Measurements from ENCODE around the gene DZIP3.
A peak's percentile ranks its signal among the peaks of the same experiment; 100 is the strongest.

Gene DZIP3, protein sequence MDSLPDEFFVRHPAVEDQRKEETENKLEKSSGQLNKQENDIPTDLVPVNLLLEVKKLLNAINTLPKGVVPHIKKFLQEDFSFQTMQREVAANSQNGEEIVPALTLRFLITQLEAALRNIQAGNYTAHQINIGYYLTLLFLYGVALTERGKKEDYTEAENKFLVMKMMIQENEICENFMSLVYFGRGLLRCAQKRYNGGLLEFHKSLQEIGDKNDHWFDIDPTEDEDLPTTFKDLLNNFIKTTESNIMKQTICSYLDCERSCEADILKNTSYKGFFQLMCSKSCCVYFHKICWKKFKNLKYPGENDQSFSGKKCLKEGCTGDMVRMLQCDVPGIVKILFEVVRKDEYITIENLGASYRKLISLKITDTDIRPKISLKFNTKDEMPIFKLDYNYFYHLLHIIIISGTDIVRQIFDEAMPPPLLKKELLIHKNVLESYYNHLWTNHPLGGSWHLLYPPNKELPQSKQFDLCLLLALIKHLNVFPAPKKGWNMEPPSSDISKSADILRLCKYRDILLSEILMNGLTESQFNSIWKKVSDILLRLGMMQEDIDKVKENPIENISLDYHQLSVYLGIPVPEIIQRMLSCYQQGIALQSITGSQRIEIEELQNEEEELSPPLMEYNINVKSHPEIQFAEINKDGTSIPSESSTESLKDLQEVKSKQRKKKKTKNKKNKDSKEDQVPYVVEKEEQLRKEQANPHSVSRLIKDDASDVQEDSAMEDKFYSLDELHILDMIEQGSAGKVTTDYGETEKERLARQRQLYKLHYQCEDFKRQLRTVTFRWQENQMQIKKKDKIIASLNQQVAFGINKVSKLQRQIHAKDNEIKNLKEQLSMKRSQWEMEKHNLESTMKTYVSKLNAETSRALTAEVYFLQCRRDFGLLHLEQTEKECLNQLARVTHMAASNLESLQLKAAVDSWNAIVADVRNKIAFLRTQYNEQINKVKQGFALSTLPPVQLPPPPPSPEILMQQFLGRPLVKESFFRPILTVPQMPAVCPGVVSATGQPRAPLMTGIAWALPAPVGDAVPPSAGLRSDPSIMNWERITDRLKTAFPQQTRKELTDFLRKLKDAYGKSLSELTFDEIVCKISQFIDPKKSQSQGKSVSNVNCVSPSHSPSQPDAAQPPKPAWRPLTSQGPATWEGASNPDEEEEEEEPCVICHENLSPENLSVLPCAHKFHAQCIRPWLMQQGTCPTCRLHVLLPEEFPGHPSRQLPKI

DNA sequence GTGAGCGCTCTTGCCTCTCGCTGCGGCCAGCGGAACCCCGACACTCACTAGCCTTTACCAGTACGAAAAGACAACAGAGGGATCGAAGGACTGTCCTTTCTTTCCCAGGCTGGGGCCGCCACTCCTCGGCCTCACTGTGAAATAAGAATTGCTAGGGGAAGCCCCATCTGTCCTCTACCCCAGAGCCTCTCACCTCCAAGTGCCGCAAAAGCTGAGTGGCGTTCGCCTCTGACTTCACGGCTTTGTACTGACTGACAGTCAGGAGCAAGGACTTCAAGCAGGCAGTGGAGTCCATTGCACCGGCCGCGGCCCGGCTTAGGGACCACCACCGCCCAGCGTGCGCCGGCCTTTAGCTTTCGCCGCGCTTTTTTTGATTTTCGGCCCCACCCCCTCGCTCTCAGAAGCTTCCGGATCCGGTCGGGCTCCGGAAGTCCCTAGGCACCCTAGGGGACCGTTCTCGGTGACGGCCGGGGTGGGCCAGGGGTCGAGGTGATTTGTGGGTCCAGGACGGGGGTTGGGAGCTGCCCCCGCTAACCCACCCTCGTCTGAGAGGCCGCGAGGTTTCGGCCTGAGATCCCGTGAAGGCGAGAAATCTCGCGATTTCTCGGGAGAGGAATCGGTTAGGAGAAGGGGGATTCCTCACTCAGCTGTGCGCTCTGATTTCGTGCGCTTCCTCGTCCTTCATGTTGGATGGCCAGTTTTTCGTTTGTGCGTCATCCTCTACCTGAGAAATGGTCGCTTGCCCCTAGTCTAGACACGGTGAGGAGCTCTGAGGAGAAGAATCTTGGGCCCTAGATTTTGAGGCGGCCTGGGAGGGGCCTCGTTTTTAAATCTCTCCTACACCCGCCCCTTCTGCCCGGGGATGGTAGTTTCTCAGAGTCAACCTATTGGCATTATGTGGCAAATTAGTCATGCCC lies at the start of gene DZIP3, which contains the start of gene CIP2A:
TSS of gene DZIP3 (plus strand) at position 642 of the 917 bp plus-strand sequence. CDS start 15,685 bp downstream, outside the sequence.
TSS of gene CIP2A (minus strand) at position 358 of the 917 bp plus-strand sequence. CDS start at position 295, 63 bp downstream.
- peak; percentile 98 for DNase-seq

DNA sequence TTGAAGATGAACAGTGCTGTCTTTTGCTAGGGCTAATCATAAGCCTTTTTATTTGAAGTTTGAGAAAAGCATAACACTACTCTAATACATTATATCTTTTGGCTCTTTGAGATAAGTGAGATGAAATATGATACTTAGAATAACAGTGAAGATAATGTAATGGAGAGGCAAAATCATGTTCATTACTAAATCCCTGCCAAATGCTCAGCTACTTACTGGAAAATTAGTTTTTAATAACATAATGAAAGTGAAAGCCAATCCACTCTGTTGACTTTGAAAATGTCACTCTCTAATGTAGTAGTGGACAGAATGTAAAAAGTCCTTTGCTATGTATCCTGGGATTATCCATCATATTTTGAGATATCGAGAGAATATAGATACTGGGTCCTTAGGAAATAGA lies 43.3 kb upstream of the DZIP3 start:
- DNase-seq = no peak

DNA sequence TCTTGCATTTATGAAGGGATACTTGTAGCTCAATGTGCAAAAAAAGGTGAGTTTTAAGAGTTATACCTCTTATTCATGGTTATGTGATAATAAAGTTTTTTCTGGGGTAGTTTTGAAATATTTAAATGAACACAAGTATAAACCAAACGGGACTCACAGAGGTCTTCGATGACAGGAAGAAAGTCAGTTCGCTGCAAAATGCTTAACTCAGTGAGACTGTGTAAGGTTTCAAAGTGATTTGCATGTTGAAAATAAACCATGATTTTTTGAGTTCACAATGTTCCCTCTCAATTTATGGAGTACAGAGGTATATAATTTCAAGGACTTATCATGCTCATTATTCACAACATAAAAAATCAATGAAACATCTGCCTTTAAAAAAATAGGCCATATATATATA lies 42.8 kb upstream of the DZIP3 start:
- no peak for DNase-seq

DNA sequence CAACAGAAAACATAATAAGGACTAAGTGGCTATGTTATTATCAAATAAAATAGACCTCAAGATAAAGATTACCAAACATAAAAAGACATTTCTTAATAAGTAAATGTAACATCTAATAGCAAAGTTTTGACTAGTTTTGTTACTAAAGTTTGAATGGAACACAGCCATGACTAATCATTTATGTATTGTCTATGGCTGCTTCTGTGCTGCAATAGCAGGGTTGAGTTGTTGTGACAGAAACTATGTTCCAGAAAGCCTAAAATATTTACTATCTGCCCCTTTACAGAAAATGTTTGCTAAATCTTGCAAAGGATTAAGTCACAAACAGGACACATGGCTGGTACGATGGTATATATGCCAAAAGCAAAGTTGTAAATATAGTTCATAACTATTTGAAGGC lies 41.2 kb upstream of the DZIP3 start:
- no peak for DNase-seq

DNA sequence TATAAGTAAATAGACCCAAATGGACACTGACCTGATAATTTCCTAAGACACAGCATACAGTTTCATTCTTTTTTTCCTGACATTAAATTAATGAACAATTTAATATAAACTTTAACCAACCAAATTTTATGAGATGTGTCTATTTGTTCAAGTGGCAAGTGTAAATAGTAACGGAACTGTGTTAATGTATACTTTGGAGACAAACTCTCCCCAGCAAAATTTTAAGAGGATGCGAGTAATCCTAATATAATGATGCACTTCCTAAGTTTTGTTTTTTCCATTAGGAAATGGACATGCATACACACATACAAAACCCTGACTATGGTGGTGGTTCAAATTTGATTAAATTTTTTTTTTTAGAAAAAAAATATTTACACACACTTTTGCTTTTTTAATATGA lies 40.6 kb upstream of the DZIP3 start:
- DNase-seq = no peak

DNA sequence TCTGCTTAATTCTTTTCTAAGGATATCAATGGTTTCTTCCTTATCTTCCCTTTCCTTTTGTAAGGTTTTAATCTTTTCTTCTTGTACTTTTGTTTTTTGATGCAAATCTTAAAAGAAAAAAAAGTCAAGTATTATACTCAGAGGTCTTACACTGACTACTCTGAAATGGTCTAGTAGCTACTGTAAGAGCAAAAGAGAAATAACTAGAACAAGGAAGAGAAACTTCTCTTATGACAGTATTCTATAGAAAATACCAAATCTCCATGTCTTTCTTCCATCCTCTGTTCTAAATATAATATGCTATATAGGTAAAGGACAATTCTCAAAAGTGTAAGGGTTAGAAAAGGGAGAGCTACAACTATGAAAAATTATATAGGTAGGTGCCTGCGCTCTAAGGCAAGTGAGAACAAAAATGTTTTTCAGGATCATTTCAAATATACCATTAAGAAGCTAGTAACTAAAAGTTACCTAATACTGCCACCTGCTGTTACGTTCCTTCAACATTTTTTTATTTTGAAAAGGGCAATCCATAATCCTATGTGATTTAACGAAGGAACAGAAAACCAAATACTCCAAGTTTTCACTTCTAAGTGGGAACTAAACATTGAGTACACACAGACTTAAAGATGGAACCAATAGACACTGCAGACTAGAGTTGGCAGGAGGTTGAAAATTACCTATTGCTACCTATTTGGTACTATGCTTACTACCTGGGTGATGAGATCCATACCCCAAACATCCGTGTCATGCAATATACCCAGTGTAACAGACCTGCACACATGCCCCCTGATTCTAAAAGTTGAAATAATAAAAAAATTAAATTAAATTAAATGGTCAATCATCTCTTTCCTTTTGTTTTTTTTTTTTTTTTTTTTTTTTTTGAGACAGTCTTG lies 37.0 kb upstream of the DZIP3 start:
- peak; percentile 85 for DNase-seq

DNA sequence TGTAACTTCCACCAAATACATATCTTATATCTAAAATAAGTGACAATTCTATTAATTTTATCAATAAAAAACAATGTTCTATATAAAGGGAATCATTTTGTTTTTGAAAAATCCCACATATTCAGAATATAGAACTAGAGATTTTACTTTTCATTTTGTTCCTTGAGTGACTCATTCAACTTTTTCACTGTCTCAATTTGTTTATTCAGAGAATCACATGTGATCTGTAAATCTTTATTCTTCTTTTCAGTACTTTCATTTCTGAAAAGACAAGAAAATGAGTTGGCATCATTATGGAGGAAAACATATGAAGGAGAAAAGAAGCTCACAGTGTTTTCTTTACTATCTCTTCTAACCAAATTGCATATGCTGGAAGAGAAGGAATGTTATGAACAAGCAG lies 35.3 kb upstream of the DZIP3 start:
- DNase-seq = no peak

DNA sequence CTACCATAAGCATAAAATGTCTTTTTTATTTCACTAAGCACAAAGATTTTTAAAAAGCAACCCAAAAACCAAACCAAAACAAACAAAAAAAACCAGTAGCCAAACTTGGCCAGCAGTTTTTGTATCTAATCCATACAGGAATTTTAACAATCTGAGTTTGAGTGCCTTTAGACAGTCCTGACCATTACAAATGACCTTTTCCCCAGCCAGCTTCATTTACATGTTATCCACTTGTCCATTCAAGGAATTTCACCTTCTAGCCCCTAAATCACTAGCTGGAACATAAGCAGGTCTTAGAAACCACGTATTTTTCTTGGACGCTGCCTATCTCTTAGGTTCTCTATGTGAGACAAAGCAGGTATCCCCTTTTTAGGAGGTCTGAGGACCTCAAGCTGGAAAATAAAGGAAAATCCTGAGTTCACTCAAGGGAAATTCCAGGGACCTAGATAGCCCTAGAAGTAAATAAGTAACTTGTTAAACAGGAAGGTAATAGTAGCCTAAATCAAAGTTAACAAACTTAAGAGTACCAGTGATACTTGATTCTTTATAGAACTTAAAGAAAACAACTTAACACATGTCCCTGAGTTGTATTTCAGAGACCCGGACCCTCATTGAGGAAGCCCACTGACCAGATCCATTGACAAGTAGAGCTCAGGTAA lies 34.5 kb upstream of the DZIP3 start:
- DNase-seq = no peak

DNA sequence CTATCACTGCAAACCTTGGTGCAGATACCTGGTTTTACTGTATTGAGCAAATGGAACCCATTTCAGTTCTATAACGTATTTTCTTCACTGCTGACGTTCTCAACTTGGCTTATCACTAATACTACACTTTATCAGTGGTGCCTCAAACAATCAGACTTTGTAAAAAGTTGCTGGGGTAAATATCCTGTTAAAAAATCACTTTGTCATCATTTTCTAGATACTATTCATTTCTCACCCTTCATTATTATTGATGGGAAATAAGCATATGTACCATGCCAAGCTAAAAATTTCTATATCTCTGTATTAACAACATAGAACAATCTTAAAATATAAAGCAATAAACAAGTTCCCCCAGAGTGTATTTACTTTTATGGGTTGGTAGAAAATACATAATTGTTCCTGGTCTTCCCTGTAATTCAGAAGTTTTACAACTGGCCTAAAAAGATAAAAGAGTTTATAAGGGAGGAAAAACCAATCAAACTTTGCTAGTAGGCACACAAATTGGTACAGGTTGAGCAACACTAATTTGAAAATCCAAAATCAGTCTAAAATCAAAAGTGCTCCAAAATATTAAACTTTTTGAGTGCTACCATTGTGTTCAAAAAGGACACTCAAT lies 33.4 kb upstream of the DZIP3 start:
- no peak for DNase-seq

DNA sequence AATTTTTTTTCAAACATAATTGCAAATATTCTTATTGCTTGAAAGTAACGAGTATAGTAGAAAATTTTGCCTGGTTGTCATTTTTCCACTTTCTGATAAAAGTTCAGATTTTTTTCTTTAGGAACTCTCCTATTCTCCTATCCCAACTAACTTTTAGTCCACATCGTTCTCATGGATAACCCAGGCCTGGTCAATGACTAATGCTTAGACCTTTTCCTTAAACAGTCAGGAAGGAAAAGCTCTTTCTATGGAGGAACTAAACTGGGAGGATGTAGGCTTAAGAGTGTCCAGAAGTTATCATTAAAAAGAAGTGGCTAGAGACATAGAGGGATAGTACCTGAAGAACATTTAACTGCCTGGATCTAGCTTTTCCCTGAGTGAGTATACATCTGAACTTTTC lies 27.0 kb upstream of the DZIP3 start:
- no peak for DNase-seq

DNA sequence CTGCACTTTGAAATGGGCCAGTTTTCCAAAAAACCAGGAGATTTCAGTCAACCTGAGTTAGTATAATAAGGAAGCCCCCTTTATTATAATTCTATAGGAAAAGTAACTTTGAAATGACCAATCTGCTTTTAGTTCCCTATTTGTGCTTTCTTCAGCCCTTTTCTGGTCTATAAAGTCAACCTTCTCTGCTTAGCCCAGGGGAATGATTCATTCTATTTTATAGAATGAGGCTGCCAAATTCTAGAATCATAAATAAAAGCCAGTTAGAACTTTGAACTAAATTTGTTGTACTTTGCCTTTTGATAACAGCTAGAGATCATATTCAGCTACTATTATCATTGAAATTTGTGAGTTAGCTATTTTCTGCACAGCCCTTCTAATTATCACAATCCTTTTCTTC lies 25.0 kb upstream of the DZIP3 start:
- DNase-seq = no peak

DNA sequence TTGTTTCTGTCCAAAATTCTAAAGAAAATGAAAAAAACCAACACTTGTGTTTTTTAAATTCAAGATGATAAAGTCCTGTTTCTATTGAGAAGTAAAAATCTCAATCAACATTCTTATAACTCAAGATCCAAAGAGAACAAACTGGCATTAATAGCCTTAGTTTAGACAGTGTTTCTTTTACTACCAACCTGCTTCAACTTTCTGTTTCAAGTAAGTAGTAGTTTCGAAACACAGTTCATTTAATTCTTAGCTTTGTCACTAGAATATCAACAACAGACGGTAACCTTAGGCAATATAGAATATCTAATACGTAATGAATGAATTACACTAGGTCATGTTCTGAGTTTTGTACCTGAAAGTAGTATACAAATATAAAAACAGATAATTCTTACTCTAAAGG lies 24.0 kb upstream of the DZIP3 start:
- no peak for DNase-seq

DNA sequence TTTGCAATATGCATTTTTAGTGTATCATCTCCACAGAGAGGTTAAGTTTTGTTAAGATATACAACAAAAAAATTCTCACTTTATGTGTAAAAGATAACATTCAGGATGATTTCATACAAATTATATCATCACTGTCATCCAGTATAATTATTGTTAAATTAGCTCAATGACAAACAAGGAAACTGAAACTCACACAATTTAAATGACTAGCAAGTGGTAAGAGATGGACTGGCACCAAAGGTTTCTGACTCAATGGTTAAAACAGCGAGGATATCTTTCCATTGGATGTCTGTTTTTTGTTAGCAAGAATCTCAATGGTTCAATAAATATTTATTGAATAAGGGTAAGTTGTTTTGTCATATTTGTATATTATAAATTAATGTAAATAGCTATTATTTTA lies 22.9 kb upstream of the DZIP3 start:
- DNase-seq = no peak

DNA sequence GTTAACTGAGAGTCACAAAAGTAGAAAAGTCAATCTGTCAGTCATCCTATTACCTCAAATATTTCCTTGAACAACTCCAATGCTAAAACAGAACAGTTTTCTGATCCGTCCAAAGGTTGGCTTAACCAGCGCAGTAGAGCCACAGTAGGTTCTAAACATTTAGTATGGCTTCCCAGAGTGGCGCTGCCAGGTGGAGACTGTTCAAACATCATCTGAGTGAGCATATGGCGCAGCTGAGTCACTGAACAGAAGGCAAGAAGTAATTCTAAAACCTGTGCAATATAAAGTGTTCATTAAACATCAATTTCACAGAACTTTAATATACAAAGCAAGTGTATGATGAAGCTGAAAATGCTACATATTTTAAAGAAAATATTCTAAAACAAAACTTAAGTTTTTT lies 20.2 kb upstream of the DZIP3 start:
- no peak for DNase-seq

DNA sequence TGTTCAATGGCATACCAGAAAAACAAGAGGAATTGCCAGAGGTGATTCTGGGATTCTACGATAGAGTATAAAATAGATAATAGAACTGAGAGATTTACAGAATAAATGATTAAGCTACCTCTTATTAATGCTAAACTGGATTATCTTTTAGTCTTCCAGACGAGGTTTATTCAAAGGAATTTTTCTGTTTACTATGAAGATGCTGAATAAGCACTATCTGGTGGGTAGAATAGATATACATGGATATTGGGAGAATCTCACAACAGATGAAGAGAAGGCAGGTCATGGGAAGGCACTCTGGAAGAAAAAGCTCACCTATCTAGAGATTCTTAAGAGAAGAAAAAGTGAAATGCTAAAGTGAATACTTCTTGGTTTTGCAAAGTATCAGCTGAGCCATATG lies 11.5 kb upstream of the DZIP3 start:
- no peak for DNase-seq

DNA sequence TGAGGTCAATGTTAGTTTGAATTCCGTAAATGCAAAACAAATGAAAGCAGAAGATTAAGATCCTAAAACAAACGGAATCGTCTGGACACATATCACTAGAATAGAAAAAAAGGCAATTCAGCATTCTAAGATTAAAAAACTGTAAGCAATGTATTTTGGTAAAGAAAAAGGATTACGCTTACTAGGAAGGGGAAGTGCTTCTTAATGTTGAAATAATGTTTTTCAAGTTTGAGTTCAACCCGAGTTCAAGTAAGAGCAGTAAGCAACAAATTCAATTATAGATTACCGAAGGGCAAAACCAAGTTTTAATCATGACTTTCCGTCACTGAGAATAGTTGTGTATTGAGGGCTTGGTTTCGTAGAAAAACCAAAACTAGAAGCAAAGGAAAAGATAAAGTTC lies 921 bp upstream of the DZIP3 start:
- DNase-seq = no peak

DNA sequence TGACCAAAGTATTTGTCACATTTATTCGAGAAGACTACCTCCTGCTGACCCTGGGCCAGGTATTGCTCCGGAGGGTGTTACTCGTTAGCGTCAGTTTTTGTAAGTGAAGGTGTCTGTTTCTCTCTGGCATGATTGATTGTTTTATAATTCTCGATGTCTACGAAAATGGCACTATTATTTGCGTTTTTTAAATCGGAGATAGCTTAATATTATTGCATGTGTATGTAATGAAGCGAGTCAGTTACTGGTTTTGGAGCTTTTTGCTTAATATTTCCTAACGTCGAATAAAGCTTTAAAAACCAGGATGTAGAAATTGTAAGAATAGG lies 439 bp downstream of the DZIP3 start:
- no peak for DNase-seq

DNA sequence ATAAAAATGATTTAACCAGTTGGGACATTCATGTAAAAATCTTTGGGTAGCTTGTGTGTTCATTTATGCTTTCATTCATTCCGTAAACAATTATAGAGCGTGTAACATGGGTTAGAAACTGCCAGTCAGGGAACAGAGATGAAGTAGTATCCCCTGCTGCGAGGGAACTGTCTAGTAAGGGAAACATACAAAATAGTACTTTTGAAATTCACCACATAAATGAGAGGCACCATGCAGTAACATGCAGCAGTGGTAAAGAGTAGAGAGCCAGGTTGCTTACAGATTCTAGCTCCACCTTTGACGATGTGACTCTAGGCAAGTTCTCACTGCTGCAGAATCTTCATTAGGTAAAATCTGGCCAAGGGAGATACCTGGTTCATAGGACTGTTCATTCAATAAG lies 938 bp downstream of the DZIP3 start:
- peak; percentile 33 for DNase-seq

DNA sequence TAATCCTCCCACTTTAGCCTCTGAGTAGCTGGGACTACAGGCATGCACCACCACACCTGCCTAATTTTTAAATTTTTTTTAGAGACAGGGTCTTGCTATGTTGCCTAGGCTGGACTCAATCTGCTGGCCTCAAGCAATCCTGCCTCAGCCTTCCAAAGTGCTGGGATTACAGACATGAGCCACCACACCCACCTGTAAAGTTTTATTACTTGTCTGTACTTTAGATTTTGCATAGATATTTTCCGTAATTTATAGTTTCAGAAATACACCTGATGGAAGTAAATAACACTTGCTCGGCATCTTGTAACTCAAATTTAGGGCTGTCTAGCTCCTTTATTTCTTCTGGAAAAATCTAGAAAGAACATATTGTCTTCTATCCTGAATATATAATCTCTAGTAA lies 5.8 kb downstream of the DZIP3 start:
- DNase-seq = no peak

DNA sequence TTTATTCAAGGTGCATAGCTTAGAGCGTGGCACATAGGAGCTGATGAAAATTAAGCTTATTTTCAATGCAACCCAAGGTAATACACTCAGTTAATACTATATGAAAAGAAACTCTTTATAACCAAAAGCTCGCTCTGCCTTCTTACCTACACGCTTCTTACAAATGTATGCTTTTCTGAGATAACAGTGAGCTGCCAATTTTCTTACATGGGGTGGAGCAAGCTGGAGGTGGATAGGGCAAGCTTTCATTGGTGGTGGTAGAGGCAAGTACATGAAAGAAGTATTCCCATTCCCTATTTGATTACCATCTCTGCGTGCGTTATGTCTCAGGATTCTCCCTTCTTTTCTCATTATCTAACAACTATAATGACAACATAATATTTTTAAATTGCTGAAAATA lies 8.9 kb downstream of the DZIP3 start:
- no peak for DNase-seq

All from eye (tissue), 1 donor.